A673 (cell line): ENCODE measurements around the gene PALLD. TPM values are rescaled to one million over a fixed set of nuclear protein-coding genes. Genes with fewer than 3 reads are reported as not detected.

Experiments
- BruUV-seq: library from RNA; stranded (reverse); fragments of 400-500 nt; replicated peaks from 2 replicates; lab custom pipeline; 2021; lab: Mats Ljungman, UMichigan
- CTCF ChIA-PET: fragments of 300-600 bp; sonication (Branson Sonifier 250); formaldehyde crosslinking; loops from one replicate; lab custom pipeline; 2022; ENCODE audit warnings: antibody characterized with exemption; lab: Charles Lee
- POLR2A ChIA-PET: fragments of 300-600 bp; sonication (Branson Sonifier 250); formaldehyde crosslinking; loops from one replicate; lab custom pipeline; 2022; ENCODE audit warnings: antibody characterized with exemption; ENCODE audit not compliant: low non-redundant PET; lab: Charles Lee
- DNase-seq: peaks from one replicate; pipeline ENCODE4 v3.0.0-alpha.2; 2015; ENCODE audit warnings: low spot score
- H3K27ac ChIP-seq: fragments of 200-600 bp; sonication (generic); 2 replicates; pipeline ENCODE4 v1.5.1; 2016; ENCODE audit warnings: mixed run types, low read depth, mild to moderate bottlenecking, mixed read lengths, antibody characterized with exemption, low read length; ENCODE audit not compliant: poor library complexity, severe bottlenecking
- H3K27me3 ChIP-seq: fragments of 200-600 bp; sonication (generic); replicated peaks from 2 replicates; pipeline ENCODE4 v1.6.1; 2017; ENCODE audit warnings: mixed run types, low read depth, mild to moderate bottlenecking, mixed read lengths, antibody characterized with exemption, low read length; ENCODE audit not compliant: insufficient read depth, poor library complexity
- H3K36me3 ChIP-seq: fragments of 200-600 bp; sonication (generic); 2 replicates; pipeline ENCODE4 v1.6.1; 2016; ENCODE audit warnings: mixed run types, mild to moderate bottlenecking, mixed read lengths, antibody characterized with exemption, low read length; ENCODE audit not compliant: insufficient read depth, poor library complexity, severe bottlenecking
- H3K4me1 ChIP-seq: fragments of 200-600 bp; sonication (generic); 2 replicates; pipeline ENCODE4 v1.6.1; 2017; ENCODE audit warnings: mixed run types, mild to moderate bottlenecking, mixed read lengths, antibody characterized with exemption, low read length; ENCODE audit not compliant: insufficient read depth, poor library complexity, severe bottlenecking
- H3K4me3 ChIP-seq: fragments of 200-600 bp; sonication (generic); 2 replicates; pipeline ENCODE4 v1.5.1; 2016; ENCODE audit warnings: low read depth, mixed run types, mild to moderate bottlenecking, mixed read lengths, low read length; ENCODE audit not compliant: poor library complexity, severe bottlenecking
- H3K9me3 ChIP-seq: fragments of 200-600 bp; sonication (generic); 2 replicates; pipeline ENCODE4 v1.6.1; 2016; ENCODE audit warnings: mixed run types, low read depth, mild to moderate bottlenecking, mixed read lengths, antibody characterized with exemption, low read length; ENCODE audit not compliant: poor library complexity, severe bottlenecking
- CTCF ChIP-seq: fragments of 300-800, 200-600 bp; sonication (generic); conservative IDR thresholded peaks from 2 replicates; pipeline ENCODE4 v1.5.1; 2017; ENCODE audit warnings: low read depth, mild to moderate bottlenecking, antibody characterized with exemption, low read length, moderate library complexity, mixed read lengths
- EZH2 ChIP-seq: fragments of 200-600 bp; sonication (generic); IDR thresholded peaks from 2 replicates; pipeline ENCODE4 v1.6.1; 2017; ENCODE audit warnings: borderline replicate concordance, low read depth, mild to moderate bottlenecking, mixed read lengths, antibody characterized with exemption, low read length; ENCODE audit not compliant: poor library complexity, severe bottlenecking
- intact Hi-C: fragments of 100-400 bp; cut with micrococcal nuclease; formaldehyde crosslinking; loops from one replicate; pipeline ENCODE4 v1.10.0; 2022; ENCODE audit not compliant: unreplicated experiment
- total RNA-seq: library from RNA; stranded (reverse); gene quantifications from 2 replicates; pipeline ENCODE4 v1.2.3, GENCODE V29; 2021

PALLD gene
- total RNA-seq, 1 experiment from 2014 or later, result 44.1 TPM

GRCh38 chr4:168639914-168640313 is 143.1 kb downstream of the PALLD start:
- POLR2A ChIA-PET, result no interaction called here

DNA sequence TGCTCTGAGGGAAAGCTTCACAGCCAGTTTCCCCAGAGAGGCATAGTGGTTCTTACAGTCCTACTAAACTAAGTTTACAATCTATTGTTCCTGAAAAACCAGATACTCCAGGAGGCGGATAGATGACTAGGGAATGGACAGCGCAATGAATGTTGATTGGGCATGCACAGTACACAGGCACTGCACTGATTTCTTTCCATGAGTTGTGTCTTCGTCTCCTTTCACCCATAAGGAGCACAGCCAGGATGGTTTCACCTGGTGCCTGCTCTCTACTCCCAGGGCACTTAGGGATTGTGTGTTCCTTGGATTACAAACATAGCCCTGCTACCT is 144.9 kb downstream of the PALLD start:
- no TSS peak for BruUV-seq
- H3K27me3 ChIP-seq, result no peaks in the 10 kb centered on the region
- H3K9me3 ChIP-seq, result no peaks in the 10 kb centered on the region
- H3K4me1 ChIP-seq, result peaks cover 66% of the 10 kb centered on the region
- H3K4me3 ChIP-seq, result no peak overlapping the region
- intact Hi-C loops, result no loop called here
- peak overlapping the region; percentile 44 for H3K27ac ChIP-seq
- CTCF ChIA-PET, result no interaction called here
- no peak for TF ChIP-seq CTCF
- no peak for TF ChIP-seq EZH2
- POLR2A ChIA-PET, result no interaction called here
- H3K36me3 ChIP-seq, result no peaks in the 10 kb centered on the region
- no peak for DNase-seq

More at GRCh38 chr4:168639914-168640313, 143.1 kb downstream of the PALLD start:
- Histone ChIP-seq H3K9me3 (no peaks in the 10 kb centered on the region), H3K4me1 (peaks cover 65% of the 10 kb centered on the region), H3K4me3 (no peak overlapping the region), H3K27me3 (no peaks in the 10 kb centered on the region), H3K36me3 (no peaks in the 10 kb centered on the region), H3K27ac (no peak overlapping the region)
- intact Hi-C loops, result no loop called here
- TF ChIP-seq EZH2, result no peak
- no peak for TF ChIP-seq CTCF
- CTCF ChIA-PET, result interaction anchor here (1.0 kb wide), 1 partner anchor 54 kb away, joined by 4 read pairs; no protein-coding TSS in a partner anchor
- BruUV-seq, result no TSS peak
- no peak for DNase-seq

DNA sequence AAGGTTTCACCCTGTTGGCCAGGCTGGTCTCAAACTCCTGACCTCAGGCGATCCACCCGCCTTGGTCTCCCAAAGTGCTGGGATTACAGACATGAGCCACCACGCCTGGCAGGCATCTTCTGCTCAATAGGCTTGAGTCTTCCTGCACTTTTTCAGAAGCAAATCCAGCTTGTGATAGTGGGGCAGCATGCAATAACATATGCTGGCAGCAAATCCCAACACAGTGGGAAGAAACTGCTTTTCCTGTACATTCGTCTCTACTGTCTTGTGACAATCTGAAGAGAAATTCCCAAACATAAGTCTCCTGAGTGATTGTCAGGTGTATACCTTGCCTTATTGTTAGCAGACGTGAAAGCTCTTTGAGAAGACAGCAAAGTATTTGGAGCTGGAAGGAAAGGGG is 145.7 kb downstream of the PALLD start:
- TF ChIP-seq EZH2 (no peak), CTCF (no peak)

More for the DNA sequence above, 145.7 kb downstream of the PALLD start:
- DNase-seq, result peak; percentile 52
- Histone ChIP-seq H3K27ac (peak overlapping the region; percentile 79), H3K36me3 (no peaks in the 10 kb centered on the region), H3K27me3 (no peaks in the 10 kb centered on the region), H3K4me1 (peaks cover 66% of the 10 kb centered on the region), H3K9me3 (no peaks in the 10 kb centered on the region), H3K4me3 (peak overlapping the region; percentile 32)
- ChIA-PET CTCF (no interaction called here), POLR2A (no interaction called here)
- intact Hi-C loops, result no loop called here
- BruUV-seq, result no TSS peak
